Measurements from ENCODE around the gene IL4R.
"Not testable (repeated sequence)": the region's sequence is repeated elsewhere in the genome, so short reads cannot be mapped to it uniquely, and the experiment has no call there.

The IL4R gene

GRCh38 chr16:27326738-27327585, 13.2 kb downstream of the IL4R start:
- peaks cover 89% of the 10 kb centered on the region for H3K4me1 Mint-ChIP-seq (ENCODE audit: low read depth)
- no peaks in the 10 kb centered on the region for H3K9me3 Mint-ChIP-seq
- H3K4me3 Mint-ChIP-seq, result peak overlapping the region; percentile 68
- H3K27me3 Mint-ChIP-seq, result no peaks in the 10 kb centered on the region
- peaks cover 88% of the 10 kb centered on the region for H3K36me3 Mint-ChIP-seq (ENCODE audit: low read depth)
- H3K27ac Mint-ChIP-seq, result peak overlapping the region; percentile 96

GRCh38 chr16:27327586-27327915, 13.8 kb downstream of the IL4R start:
- peak overlapping the region; percentile 39 for H3K4me3 Mint-ChIP-seq
- H3K4me1 Mint-ChIP-seq (ENCODE audit: low read depth), result peaks cover 89% of the 10 kb centered on the region
- H3K27ac Mint-ChIP-seq, result peak overlapping the region; percentile 96
- H3K27me3 Mint-ChIP-seq, result no peaks in the 10 kb centered on the region
- no peaks in the 10 kb centered on the region for H3K9me3 Mint-ChIP-seq
- H3K36me3 Mint-ChIP-seq (ENCODE audit: low read depth), result peaks cover 88% of the 10 kb centered on the region

- no peaks in the 10 kb centered on the region for H3K9me3 Mint-ChIP-seq
- peak overlapping the region; percentile 69 for H3K27ac Mint-ChIP-seq
- H3K36me3 Mint-ChIP-seq (ENCODE audit: low read depth), result peaks cover 89% of the 10 kb centered on the region
- no peaks in the 10 kb centered on the region for H3K27me3 Mint-ChIP-seq
- H3K4me3 Mint-ChIP-seq, result no peak overlapping the region
- H3K4me1 Mint-ChIP-seq (ENCODE audit: low read depth), result peaks cover 80% of the 10 kb centered on the region
These were observed 15.2 kb downstream of the IL4R start for GRCh38 chr16:27328937-27329336.

GRCh38 chr16:27329376-27330079, 15.8 kb downstream of the IL4R start:
- H3K36me3 Mint-ChIP-seq (ENCODE audit: low read depth), result peaks cover 89% of the 10 kb centered on the region

GRCh38 chr16:27330542-27330941, 16.8 kb downstream of the IL4R start:
- no peaks in the 10 kb centered on the region for H3K9me3 Mint-ChIP-seq
- no peaks in the 10 kb centered on the region for H3K27me3 Mint-ChIP-seq
- H3K36me3 Mint-ChIP-seq (ENCODE audit: low read depth), result peaks cover 91% of the 10 kb centered on the region
- H3K4me1 Mint-ChIP-seq (ENCODE audit: low read depth), result peaks cover 75% of the 10 kb centered on the region
- H3K4me3 Mint-ChIP-seq, result no peak overlapping the region
- peak overlapping the region; percentile 58 for H3K27ac Mint-ChIP-seq

More at GRCh38 chr16:27329376-27330079, 15.8 kb downstream of the IL4R start:
- Mint-ChIP-seq H3K4me1 (ENCODE audit: low read depth) (peaks cover 80% of the 10 kb centered on the region), H3K27ac (peak overlapping the region; percentile 79)
- H3K4me3 Mint-ChIP-seq, H3K9me3 Mint-ChIP-seq, H3K27me3 Mint-ChIP-seq: not testable (repeated sequence)

- H3K36me3 Mint-ChIP-seq (ENCODE audit: low read depth), result peaks cover 92% of the 10 kb centered on the region
- no peak overlapping the region for H3K27ac Mint-ChIP-seq
These were observed 18.3 kb downstream of the IL4R start for GRCh38 chr16:27332105-27332504.

GRCh38 chr16:27333104-27333503, 19.3 kb downstream of the IL4R start:
- peak overlapping the region; percentile 83 for H3K27ac Mint-ChIP-seq
- H3K4me3 Mint-ChIP-seq, result no peak overlapping the region
- H3K27me3 Mint-ChIP-seq, result no peaks in the 10 kb centered on the region
- no peaks in the 10 kb centered on the region for H3K9me3 Mint-ChIP-seq
- peaks cover 92% of the 10 kb centered on the region for H3K36me3 Mint-ChIP-seq (ENCODE audit: low read depth)
- peaks cover 63% of the 10 kb centered on the region for H3K4me1 Mint-ChIP-seq (ENCODE audit: low read depth)

More at GRCh38 chr16:27332105-27332504, 18.3 kb downstream of the IL4R start:
- Mint-ChIP-seq H3K27me3 (no peaks in the 10 kb centered on the region), H3K9me3 (no peaks in the 10 kb centered on the region), H3K4me1 (ENCODE audit: low read depth) (peaks cover 71% of the 10 kb centered on the region), H3K4me3 (no peak overlapping the region)

GRCh38 chr16:27333549-27333948, 19.8 kb downstream of the IL4R start:
- H3K9me3 Mint-ChIP-seq, result no peaks in the 10 kb centered on the region
- H3K4me3 Mint-ChIP-seq, result no peak overlapping the region
- H3K27ac Mint-ChIP-seq, result peak overlapping the region; percentile 83
- peaks cover 92% of the 10 kb centered on the region for H3K36me3 Mint-ChIP-seq (ENCODE audit: low read depth)
- no peaks in the 10 kb centered on the region for H3K27me3 Mint-ChIP-seq
- H3K4me1 Mint-ChIP-seq (ENCODE audit: low read depth), result peaks cover 65% of the 10 kb centered on the region

GRCh38 chr16:27334192-27334764, 20.5 kb downstream of the IL4R start:
- Mint-ChIP-seq H3K4me3 (no peak overlapping the region), H3K36me3 (ENCODE audit: low read depth) (peaks cover 92% of the 10 kb centered on the region), H3K4me1 (ENCODE audit: low read depth) (peaks cover 59% of the 10 kb centered on the region), H3K27me3 (no peaks in the 10 kb centered on the region), H3K9me3 (no peaks in the 10 kb centered on the region), H3K27ac (peak overlapping the region; percentile 79)

- Mint-ChIP-seq H3K27ac (peak overlapping the region; percentile 1), H3K9me3 (no peaks in the 10 kb centered on the region), H3K36me3 (ENCODE audit: low read depth) (peaks cover 92% of the 10 kb centered on the region), H3K4me1 (ENCODE audit: low read depth) (peaks cover 57% of the 10 kb centered on the region), H3K27me3 (no peaks in the 10 kb centered on the region), H3K4me3 (no peak overlapping the region)
These were observed 21.1 kb downstream of the IL4R start for GRCh38 chr16:27334838-27335237.

- H3K9me3 Mint-ChIP-seq, result no peaks in the 10 kb centered on the region
- H3K36me3 Mint-ChIP-seq (ENCODE audit: low read depth), result peaks cover 92% of the 10 kb centered on the region
- H3K27me3 Mint-ChIP-seq, result no peaks in the 10 kb centered on the region
- no peak overlapping the region for H3K4me3 Mint-ChIP-seq
- H3K27ac Mint-ChIP-seq, result peak overlapping the region; percentile 5
- peaks cover 51% of the 10 kb centered on the region for H3K4me1 Mint-ChIP-seq (ENCODE audit: low read depth)
These were observed 21.7 kb downstream of the IL4R start for GRCh38 chr16:27335349-27336053.

- Mint-ChIP-seq H3K36me3 (ENCODE audit: low read depth) (peaks cover 92% of the 10 kb centered on the region), H3K4me3 (no peak overlapping the region), H3K4me1 (ENCODE audit: low read depth) (peaks cover 50% of the 10 kb centered on the region), H3K9me3 (no peaks in the 10 kb centered on the region), H3K27ac (peak overlapping the region; percentile 34), H3K27me3 (no peaks in the 10 kb centered on the region)
These were observed 23.2 kb downstream of the IL4R start for GRCh38 chr16:27337024-27337423.

- no peak overlapping the region for H3K4me3 Mint-ChIP-seq
- peaks cover 36% of the 10 kb centered on the region for H3K4me1 Mint-ChIP-seq (ENCODE audit: low read depth)
- H3K36me3 Mint-ChIP-seq (ENCODE audit: low read depth), result peaks cover 92% of the 10 kb centered on the region
- no peak overlapping the region for H3K27ac Mint-ChIP-seq
- no peaks in the 10 kb centered on the region for H3K9me3 Mint-ChIP-seq
- no peaks in the 10 kb centered on the region for H3K27me3 Mint-ChIP-seq
These were observed 25.4 kb downstream of the IL4R start for GRCh38 chr16:27339180-27339579.

GRCh38 chr16:27340654-27341053, 26.9 kb downstream of the IL4R start:
- Mint-ChIP-seq H3K27me3 (no peaks in the 10 kb centered on the region), H3K4me1 (ENCODE audit: low read depth) (peaks cover 28% of the 10 kb centered on the region), H3K4me3 (peak overlapping the region; percentile 9), H3K9me3 (no peaks in the 10 kb centered on the region), H3K27ac (peak overlapping the region; percentile 58), H3K36me3 (ENCODE audit: low read depth) (peaks cover 88% of the 10 kb centered on the region)

- H3K27me3 Mint-ChIP-seq, result no peaks in the 10 kb centered on the region
- no peak overlapping the region for H3K27ac Mint-ChIP-seq
- H3K4me1 Mint-ChIP-seq (ENCODE audit: low read depth), result peaks cover 25% of the 10 kb centered on the region
These were observed 27.8 kb downstream of the IL4R start for GRCh38 chr16:27341549-27341948.

More at GRCh38 chr16:27341549-27341948, 27.8 kb downstream of the IL4R start:
- H3K4me3 Mint-ChIP-seq, result no peak overlapping the region
- peaks cover 85% of the 10 kb centered on the region for H3K36me3 Mint-ChIP-seq (ENCODE audit: low read depth)
- H3K9me3 Mint-ChIP-seq, result no peaks in the 10 kb centered on the region
